ENCODE measurements around the gene MCM3. TPM values are rescaled to one million over a fixed set of nuclear protein-coding genes. Genes with fewer than 3 reads are reported as not detected.
A peak's percentile ranks its signal among the peaks of the same experiment; 100 is the strongest.

The MCM3 gene
- polyA plus RNA-seq, 1 donor (not counting 4 experiments of a cell fraction or from before 2014, with no cell fraction given): 60.9 TPM

GRCh38 chr6:52254731-52255378 is 29.7 kb downstream of the MCM3 start:
- no peak for FAIRE-seq

GRCh38 chr6:52253494-52253893 is 31.0 kb downstream of the MCM3 start:
- Histone ChIP-seq H3K4me3 (ENCODE audit: control insufficient read depth in 2 of 3, extremely low read depth in 1 of 3, insufficient read depth in 2 of 3, low read depth in 1 of 3, low read length in 3 of 3) (no peak overlapping the region), H3K36me3 (ENCODE audit: control insufficient read depth in 2 of 2, extremely low read depth in 1 of 2, insufficient read depth in 2 of 2, low read length in 2 of 2) (no peaks in the 10 kb centered on the region), H3K79me2 (ENCODE audit: control insufficient read depth, insufficient read depth, low read length) (no peaks in the 10 kb centered on the region), H3K9ac (ENCODE audit: control insufficient read depth, extremely low read depth, insufficient read depth, low read length) (no peak overlapping the region), H3K9me1 (ENCODE audit: control insufficient read depth, extremely low read depth, insufficient read depth, low read length) (no peaks in the 10 kb centered on the region), H2AFZ (ENCODE audit: control insufficient read depth, low read length) (no peak overlapping the region), H3K4me1 (ENCODE audit: control insufficient read depth, extremely low read depth, insufficient read depth, low read length) (peaks cover 5% of the 10 kb centered on the region), H3K27me3 (ENCODE audit: control insufficient read depth, extremely low read depth, insufficient read depth, low read length) (peaks cover 24% of the 10 kb centered on the region), H3K9me3 (ENCODE audit: control insufficient read depth, low read depth, low read length) (no peaks in the 10 kb centered on the region), H3K27ac (ENCODE audit: control insufficient read depth, insufficient read depth, low read length) (no peak overlapping the region), H3K4me2 (ENCODE audit: control insufficient read depth, extremely low read depth, insufficient read depth, low read depth, low read length) (peak overlapping the region; percentile 9), H4K20me1 (ENCODE audit: control insufficient read depth, extremely low read depth, insufficient read depth, low read length) (no peaks in the 10 kb centered on the region)
- TF ChIP-seq EZH2 (IDR thresholded peaks at IDR 0.05; ENCODE audit: low read length) (no peak), CTCF (optimal IDR thresholded peaks at IDR 0.05 in 1 of 3, IDR thresholded peaks at IDR 0.05 in 1 of 3, conservative IDR thresholded peaks at IDR 0.05 in 1 of 3; ENCODE audit: extremely low read depth in 1 of 3, insufficient read depth in 2 of 3, low read length in 3 of 3) (no peak)
- no peak for DNase-seq (ENCODE audit: low read depth, low spot score)
- dilution Hi-C loops (cut with MboI; ENCODE audit: extremely low pct_ligation_motif_present, low sequenced_read_pairs): no loop called here
- no peak for FAIRE-seq

More at GRCh38 chr6:52254731-52255378, 29.7 kb downstream of the MCM3 start:
- TF ChIP-seq EZH2 (IDR thresholded peaks at IDR 0.05; ENCODE audit: low read length): no peak
- no peak for TF ChIP-seq CTCF (optimal IDR thresholded peaks at IDR 0.05 in 1 of 3, IDR thresholded peaks at IDR 0.05 in 1 of 3, conservative IDR thresholded peaks at IDR 0.05 in 1 of 3; ENCODE audit: extremely low read depth in 1 of 3, insufficient read depth in 2 of 3, low read length in 3 of 3)
- Histone ChIP-seq H3K27ac (ENCODE audit: control insufficient read depth, insufficient read depth, low read length) (no peak overlapping the region), H3K9me1 (ENCODE audit: control insufficient read depth, extremely low read depth, insufficient read depth, low read length) (no peaks in the 10 kb centered on the region), H3K27me3 (ENCODE audit: control insufficient read depth, extremely low read depth, insufficient read depth, low read length) (peaks cover 20% of the 10 kb centered on the region), H3K4me2 (ENCODE audit: control insufficient read depth, extremely low read depth, insufficient read depth, low read depth, low read length) (no peak overlapping the region), H3K36me3 (ENCODE audit: control insufficient read depth in 2 of 2, extremely low read depth in 1 of 2, insufficient read depth in 2 of 2, low read length in 2 of 2) (no peaks in the 10 kb centered on the region), H2AFZ (ENCODE audit: control insufficient read depth, low read length) (no peak overlapping the region), H3K4me3 (ENCODE audit: control insufficient read depth in 2 of 3, extremely low read depth in 1 of 3, insufficient read depth in 2 of 3, low read depth in 1 of 3, low read length in 3 of 3) (no peak overlapping the region), H3K9ac (ENCODE audit: control insufficient read depth, extremely low read depth, insufficient read depth, low read length) (no peak overlapping the region), H3K79me2 (ENCODE audit: control insufficient read depth, insufficient read depth, low read length) (no peaks in the 10 kb centered on the region), H3K9me3 (ENCODE audit: control insufficient read depth, low read depth, low read length) (no peaks in the 10 kb centered on the region), H4K20me1 (ENCODE audit: control insufficient read depth, extremely low read depth, insufficient read depth, low read length) (no peaks in the 10 kb centered on the region), H3K4me1 (ENCODE audit: control insufficient read depth, extremely low read depth, insufficient read depth, low read length) (peaks cover 5% of the 10 kb centered on the region)
- DNase-seq (ENCODE audit: low read depth, low spot score): no peak
- dilution Hi-C loops (cut with MboI; ENCODE audit: extremely low pct_ligation_motif_present, low sequenced_read_pairs): no loop called here
